Nephron (organoid): Measurements from ENCODE around the gene ZNF83.
A peak's percentile ranks its signal among the peaks of the same experiment; 100 is the strongest.
"Not testable (repeated sequence)": the region's sequence is repeated elsewhere in the genome, so short reads cannot be mapped to it uniquely, and the experiment has no call there.

Experiments
- H3K27ac Mint-ChIP-seq, 3 experiments: 2 replicates each; pipeline ENCODE4 v1.8.0; 2020; ENCODE audit warnings: mixed read lengths in 3 of 3, mild to moderate bottlenecking in 2 of 3, moderate library complexity in 1 of 3
- H3K27me3 Mint-ChIP-seq: 2 replicates; pipeline ENCODE4 v1.8.0; 2021; ENCODE audit warnings: low read depth, mild to moderate bottlenecking, moderate library complexity, mixed read lengths
- H3K36me3 Mint-ChIP-seq: 2 replicates; pipeline ENCODE4 v1.8.0; 2020; ENCODE audit warnings: low read depth, mixed read lengths
- H3K4me1 Mint-ChIP-seq: 2 replicates; pipeline ENCODE4 v1.8.0; 2020; ENCODE audit warnings: mixed read lengths
- H3K4me3 Mint-ChIP-seq, 3 experiments: 2 replicates each; pipeline ENCODE4 v1.8.0; 2020; ENCODE audit warnings: mild to moderate bottlenecking in 3 of 3, mixed read lengths in 3 of 3, moderate library complexity in 2 of 3
- H3K9me3 Mint-ChIP-seq: 2 replicates; pipeline ENCODE4 v1.8.0; 2020; ENCODE audit warnings: mixed read lengths
- CTCF ChIP-seq, 3 experiments: fragments of 200-600 bp; sonication (generic); IDR thresholded peaks; one replicate each; pipeline ENCODE4 v1.5.0; 2021; ENCODE audit warnings: antibody characterized with exemption in 3 of 3; ENCODE audit not compliant: unreplicated experiment in 3 of 3

Gene ZNF83

GRCh38 chr19:52584736-52585440, 53.3 kb downstream of the ZNF83 start:
- Mint-ChIP-seq H3K27me3 (no peaks in the 10 kb centered on the region), H3K9me3 (peaks cover 14% of the 10 kb centered on the region), H3K36me3 (peaks cover 86% of the 10 kb centered on the region), H3K27ac (no peak overlapping the region), H3K4me1 (no peaks in the 10 kb centered on the region), H3K4me3 (no peak overlapping the region)
- TF ChIP-seq CTCF (IDR thresholded peaks at IDR 0.05; ENCODE audit: unreplicated experiment in 3 of 3), result no peak

GRCh38 chr19:52570000-52570861, 67.9 kb downstream of the ZNF83 start, which contains the start of gene ZNF701:
ZNF701 (plus strand) TSS chr19:52570287; CDS start chr19:52574148, 3,861 bp downstream.
- peaks cover 5% of the 10 kb centered on the region for H3K9me3 Mint-ChIP-seq
- H3K4me3 Mint-ChIP-seq, result peak within 1 kb of the TSS; percentile 90 to 95 (median 92)
- H3K36me3 Mint-ChIP-seq, result peaks cover 49% of the 10 kb centered on the region
- peak within 1 kb of the TSS; percentile 84 to 92 (median 88) for H3K27ac Mint-ChIP-seq
- TF ChIP-seq CTCF (IDR thresholded peaks at IDR 0.05; ENCODE audit: unreplicated experiment in 3 of 3), result peak in 1 of 3 experiments; percentile 42
- H3K4me1 Mint-ChIP-seq, result peaks cover 20% of the 10 kb centered on the region
- H3K27me3 Mint-ChIP-seq, result no peaks in the 10 kb centered on the region

- Mint-ChIP-seq H3K36me3 (peaks cover 47% of the 10 kb centered on the region), H3K27ac (peak overlapping the region; percentile 84 to 92 (median 88)), H3K4me1 (peaks cover 20% of the 10 kb centered on the region), H3K4me3 (peak overlapping the region; percentile 90 to 95 (median 92))
- H3K9me3 Mint-ChIP-seq, H3K27me3 Mint-ChIP-seq: not testable (repeated sequence)
Observed at GRCh38 chr19:52569638-52569999, 68.5 kb downstream of the ZNF83 start.

GRCh38 chr19:52567921-52568320, 70.2 kb downstream of the ZNF83 start:
- peak overlapping the region in 1 of 3 experiments; percentile 23 for H3K4me3 Mint-ChIP-seq
- TF ChIP-seq CTCF (IDR thresholded peaks at IDR 0.05; ENCODE audit: unreplicated experiment in 3 of 3), result no peak
- H3K4me1 Mint-ChIP-seq, result peaks cover 20% of the 10 kb centered on the region
- peaks cover 6% of the 10 kb centered on the region for H3K9me3 Mint-ChIP-seq
- peaks cover 52% of the 10 kb centered on the region for H3K36me3 Mint-ChIP-seq
- no peak overlapping the region for H3K27ac Mint-ChIP-seq
- no peaks in the 10 kb centered on the region for H3K27me3 Mint-ChIP-seq

GRCh38 chr19:52566588-52566987, 71.6 kb downstream of the ZNF83 start:
- Mint-ChIP-seq H3K36me3 (peaks cover 58% of the 10 kb centered on the region), H3K27ac (no peak overlapping the region), H3K9me3 (peaks cover 10% of the 10 kb centered on the region), H3K4me3 (no peak overlapping the region), H3K4me1 (peaks cover 19% of the 10 kb centered on the region), H3K27me3 (no peaks in the 10 kb centered on the region)
- TF ChIP-seq CTCF (IDR thresholded peaks at IDR 0.05; ENCODE audit: unreplicated experiment in 3 of 3), result no peak

- Mint-ChIP-seq H3K9me3 (peaks cover 12% of the 10 kb centered on the region), H3K36me3 (peaks cover 61% of the 10 kb centered on the region), H3K27me3 (no peaks in the 10 kb centered on the region), H3K4me1 (peaks cover 15% of the 10 kb centered on the region), H3K27ac (no peak overlapping the region), H3K4me3 (no peak overlapping the region)
- TF ChIP-seq CTCF (IDR thresholded peaks at IDR 0.05; ENCODE audit: unreplicated experiment in 3 of 3), result no peak
Observed at GRCh38 chr19:52566121-52566520, 72.0 kb downstream of the ZNF83 start.
